ENCODE results near the gene PIBF1. TPM values are rescaled to one million over a fixed set of nuclear protein-coding genes. Genes with fewer than 3 reads are reported as not detected.
A peak's percentile ranks its signal among the peaks of the same experiment; 100 is the strongest.
"Not testable (repeated sequence)": the region's sequence is repeated elsewhere in the genome, so short reads cannot be mapped to it uniquely, and the experiment has no call there.

Gene PIBF1
- total RNA-seq, 1 experiment from 2014 or later = 12.9 TPM

- POLR2A ChIA-PET = no interaction called here
These were observed 23.9 kb downstream of the PIBF1 start for GRCh38 chr13:72805676-72806346.

GRCh38 chr13:72806514-72806913 lies 24.6 kb downstream of the PIBF1 start:
- H3K36me3 Mint-ChIP-seq = peaks cover 21% of the 10 kb centered on the region
- H3K27me3 Mint-ChIP-seq (ENCODE audit: low read depth); POLR2A ChIA-PET; ATAC-seq; H3K4me1 Mint-ChIP-seq; CTCF ChIA-PET; H3K27ac Mint-ChIP-seq; H3K9me3 Mint-ChIP-seq; DNase-seq (ENCODE audit: low spot score); H3K4me3 Mint-ChIP-seq: not testable (repeated sequence)

More at GRCh38 chr13:72805676-72806346, 23.9 kb downstream of the PIBF1 start:
- TF ChIP-seq ZBTB43 (CRISPR knock-in tag; IDR thresholded peaks at IDR 0.05) = no peak
- TF ChIP-seq FOXK1 (CRISPR knock-in tag; IDR thresholded peaks at IDR 0.05) = no peak
- no peak for TF ChIP-seq IRF1 (CRISPR knock-in tag; IDR thresholded peaks at IDR 0.05)
- TF ChIP-seq ZNF219 (CRISPR knock-in tag; IDR thresholded peaks at IDR 0.05; ENCODE audit: borderline replicate concordance) = no peak
- TF ChIP-seq NFYB (CRISPR knock-in tag; conservative IDR thresholded peaks at IDR 0.05; ENCODE audit: low read depth) = no peak
- TF ChIP-seq GABPB1 (CRISPR knock-in tag; IDR thresholded peaks at IDR 0.05) = no peak
- TF ChIP-seq HMGXB4 (CRISPR knock-in tag; IDR thresholded peaks at IDR 0.05) = no peak
- TF ChIP-seq E2F4 (CRISPR knock-in tag; IDR thresholded peaks at IDR 0.05; ENCODE audit: borderline replicate concordance, low read depth) = no peak
- TF ChIP-seq CBFB (CRISPR knock-in tag; IDR thresholded peaks at IDR 0.05; ENCODE audit: low read depth) = no peak
- no peak for TF ChIP-seq ESRRA (CRISPR knock-in tag; IDR thresholded peaks at IDR 0.05; ENCODE audit: borderline replicate concordance)
- no peak for TF ChIP-seq MXD4 (CRISPR knock-in tag; IDR thresholded peaks at IDR 0.05; ENCODE audit: borderline replicate concordance)
- DNase-seq (ENCODE audit: low spot score) (no peak), ATAC-seq (no peak)
- H3K27me3 Mint-ChIP-seq (ENCODE audit: low read depth) = no peaks in the 10 kb centered on the region
- no peak overlapping the region for H3K4me3 Mint-ChIP-seq
- peaks cover 9% of the 10 kb centered on the region; the same call in 1 of the 2 replicates for H3K9me3 Mint-ChIP-seq
- H3K4me1 Mint-ChIP-seq = no peaks in the 10 kb centered on the region
- H3K27ac Mint-ChIP-seq = no peak overlapping the region
- CTCF ChIA-PET = no interaction called here
- H3K36me3 Mint-ChIP-seq = peaks cover 21% of the 10 kb centered on the region

- H3K4me3 Mint-ChIP-seq = no peak overlapping the region
- no peaks in the 10 kb centered on the region for H3K4me1 Mint-ChIP-seq
- POLR2A ChIA-PET = interaction anchor here (0.6 kb wide), 3 partner anchors 605 to 932 kb away, joined by 3 to 5 read pairs (median 4); no protein-coding TSS in a partner anchor
- CTCF ChIA-PET = interaction anchor here (0.6 to 1.0 kb wide), 22 partner anchors 18 to 1315 kb away, joined by 3 to 6 read pairs (median 4); no protein-coding TSS in a partner anchor
- no peak overlapping the region for H3K27ac Mint-ChIP-seq
- no peak for DNase-seq (ENCODE audit: low spot score)
- H3K9me3 Mint-ChIP-seq = peaks cover 9% of the 10 kb centered on the region; the same call in 1 of the 2 replicates
- ATAC-seq = no peak
- H3K36me3 Mint-ChIP-seq = peaks cover 21% of the 10 kb centered on the region
- H3K27me3 Mint-ChIP-seq (ENCODE audit: low read depth) = no peaks in the 10 kb centered on the region
- TF ChIP-seq ATF6 (CRISPR knock-in tag; IDR thresholded peaks at IDR 0.05) (no peak), CTCF (IDR thresholded peaks at IDR 0.05) (peak; percentile 53; the same call in 1 of the 2 replicates)
These were observed 27.1 kb downstream of the PIBF1 start for GRCh38 chr13:72808917-72809500.

Measured in WTC11 (cell line).